ENCODE results near the gene SCAMP1. TPM values are rescaled to one million over a fixed set of nuclear protein-coding genes. Genes with fewer than 3 reads are reported as not detected.

The SCAMP1 gene
- total and polyA plus RNA-seq, 2 of the 13 experiments (the other 11 are each of a cell fraction or from before 2014, with no cell fraction given) = 18.2 to 33.7 TPM

DNA sequence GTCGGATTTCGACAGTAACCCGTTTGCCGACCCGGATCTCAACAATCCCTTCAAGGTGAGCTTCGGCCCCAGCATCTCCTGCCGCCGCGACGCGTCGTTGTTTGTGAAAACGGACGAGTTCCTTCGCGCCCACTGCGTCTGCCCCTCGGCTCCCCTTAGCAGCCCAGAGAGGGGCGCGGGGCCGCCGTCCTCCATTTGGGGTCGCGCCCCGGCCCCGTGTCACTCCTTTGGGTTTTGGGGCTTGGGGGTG lies 182 bp downstream of the SCAMP1 start (continued):
- TF ChIP-seq, protein P1, sequence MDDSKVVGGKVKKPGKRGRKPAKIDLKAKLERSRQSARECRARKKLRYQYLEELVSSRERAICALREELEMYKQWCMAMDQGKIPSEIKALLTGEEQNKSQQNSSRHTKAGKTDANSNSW (CRISPR knock-in tag; IDR thresholded peaks at IDR 0.05; ENCODE audit: borderline replicate concordance) = no peak
- 0 out of 2 replicates have a peak, but pooled peaks have one; percentile 11 for TF ChIP-seq ERF (CRISPR knock-in tag; IDR thresholded peaks at IDR 0.05)
- TF ChIP-seq, protein P2, sequence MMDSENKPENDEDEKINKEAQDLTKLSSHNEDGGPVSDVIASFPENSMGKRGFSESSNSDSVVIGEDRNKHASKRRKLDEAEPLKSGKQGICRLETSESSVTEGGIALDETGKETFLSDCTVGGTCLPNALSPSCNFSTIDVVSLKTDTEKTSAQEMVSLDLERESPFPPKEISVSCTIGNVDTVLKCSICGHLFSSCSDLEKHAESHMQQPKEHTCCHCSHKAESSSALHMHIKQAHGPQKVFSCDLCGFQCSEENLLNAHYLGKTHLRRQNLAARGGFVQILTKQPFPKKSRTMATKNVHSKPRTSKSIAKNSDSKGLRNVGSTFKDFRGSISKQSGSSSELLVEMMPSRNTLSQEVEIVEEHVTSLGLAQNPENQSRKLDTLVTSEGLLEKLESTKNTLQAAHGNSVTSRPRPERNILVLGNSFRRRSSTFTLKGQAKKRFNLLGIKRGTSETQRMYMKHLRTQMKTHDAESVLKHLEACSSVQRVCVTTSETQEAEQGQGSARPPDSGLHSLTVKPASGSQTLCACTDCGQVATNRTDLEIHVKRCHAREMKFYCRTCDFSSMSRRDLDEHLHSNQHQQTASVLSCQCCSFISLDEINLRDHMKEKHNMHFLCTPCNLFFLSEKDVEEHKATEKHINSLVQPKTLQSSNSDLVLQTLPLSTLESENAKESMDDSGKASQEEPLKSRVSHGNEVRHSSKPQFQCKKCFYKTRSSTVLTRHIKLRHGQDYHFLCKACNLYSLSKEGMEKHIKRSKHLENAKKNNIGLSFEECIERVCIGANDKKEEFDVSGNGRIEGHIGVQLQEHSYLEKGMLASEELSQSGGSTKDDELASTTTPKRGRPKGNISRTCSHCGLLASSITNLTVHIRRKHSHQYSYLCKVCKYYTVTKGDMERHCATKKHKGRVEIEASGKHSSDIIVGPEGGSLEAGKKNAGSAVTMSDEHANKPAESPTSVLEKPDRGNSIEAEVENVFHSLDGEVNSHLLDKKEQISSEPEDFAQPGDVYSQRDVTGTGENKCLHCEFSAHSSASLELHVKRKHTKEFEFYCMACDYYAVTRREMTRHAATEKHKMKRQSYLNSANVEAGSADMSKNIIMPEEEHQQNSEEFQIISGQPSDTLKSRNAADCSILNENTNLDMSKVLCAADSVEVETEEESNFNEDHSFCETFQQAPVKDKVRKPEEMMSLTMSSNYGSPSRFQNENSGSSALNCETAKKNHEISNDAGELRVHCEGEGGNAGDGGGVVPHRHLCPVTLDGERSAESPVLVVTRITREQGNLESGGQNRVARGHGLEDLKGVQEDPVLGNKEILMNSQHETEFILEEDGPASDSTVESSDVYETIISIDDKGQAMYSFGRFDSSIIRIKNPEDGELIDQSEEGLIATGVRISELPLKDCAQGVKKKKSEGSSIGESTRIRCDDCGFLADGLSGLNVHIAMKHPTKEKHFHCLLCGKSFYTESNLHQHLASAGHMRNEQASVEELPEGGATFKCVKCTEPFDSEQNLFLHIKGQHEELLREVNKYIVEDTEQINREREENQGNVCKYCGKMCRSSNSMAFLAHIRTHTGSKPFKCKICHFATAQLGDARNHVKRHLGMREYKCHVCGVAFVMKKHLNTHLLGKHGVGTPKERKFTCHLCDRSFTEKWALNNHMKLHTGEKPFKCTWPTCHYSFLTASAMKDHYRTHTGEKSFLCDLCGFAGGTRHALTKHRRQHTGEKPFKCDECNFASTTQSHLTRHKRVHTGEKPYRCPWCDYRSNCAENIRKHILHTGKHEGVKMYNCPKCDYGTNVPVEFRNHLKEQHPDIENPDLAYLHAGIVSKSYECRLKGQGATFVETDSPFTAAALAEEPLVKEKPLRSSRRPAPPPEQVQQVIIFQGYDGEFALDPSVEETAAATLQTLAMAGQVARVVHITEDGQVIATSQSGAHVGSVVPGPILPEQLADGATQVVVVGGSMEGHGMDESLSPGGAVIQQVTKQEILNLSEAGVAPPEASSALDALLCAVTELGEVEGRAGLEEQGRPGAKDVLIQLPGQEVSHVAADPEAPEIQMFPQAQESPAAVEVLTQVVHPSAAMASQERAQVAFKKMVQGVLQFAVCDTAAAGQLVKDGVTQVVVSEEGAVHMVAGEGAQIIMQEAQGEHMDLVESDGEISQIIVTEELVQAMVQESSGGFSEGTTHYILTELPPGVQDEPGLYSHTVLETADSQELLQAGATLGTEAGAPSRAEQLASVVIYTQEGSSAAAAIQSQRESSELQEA (CRISPR knock-in tag; IDR thresholded peaks at IDR 0.05; ENCODE audit: not compliant biosample characterization) = peak; percentile 22
- TF ChIP-seq ZBTB7A (CRISPR knock-in tag; IDR thresholded peaks at IDR 0.05) = peak; percentile 38; the same call in 1 of the 2 replicates
- TF ChIP-seq HNRNPK (IDR thresholded peaks at IDR 0.05; ENCODE audit: low read depth, low read length, poor library complexity, severe bottlenecking) = no peak
- TF ChIP-seq ZNF567 (CRISPR knock-in tag; IDR thresholded peaks at IDR 0.05; ENCODE audit: borderline replicate concordance) = no peak
- TF ChIP-seq MED8 (CRISPR knock-in tag; IDR thresholded peaks at IDR 0.05; ENCODE audit: insufficient replicate concordance) = peak; percentile 38
- TF ChIP-seq, protein P3, sequence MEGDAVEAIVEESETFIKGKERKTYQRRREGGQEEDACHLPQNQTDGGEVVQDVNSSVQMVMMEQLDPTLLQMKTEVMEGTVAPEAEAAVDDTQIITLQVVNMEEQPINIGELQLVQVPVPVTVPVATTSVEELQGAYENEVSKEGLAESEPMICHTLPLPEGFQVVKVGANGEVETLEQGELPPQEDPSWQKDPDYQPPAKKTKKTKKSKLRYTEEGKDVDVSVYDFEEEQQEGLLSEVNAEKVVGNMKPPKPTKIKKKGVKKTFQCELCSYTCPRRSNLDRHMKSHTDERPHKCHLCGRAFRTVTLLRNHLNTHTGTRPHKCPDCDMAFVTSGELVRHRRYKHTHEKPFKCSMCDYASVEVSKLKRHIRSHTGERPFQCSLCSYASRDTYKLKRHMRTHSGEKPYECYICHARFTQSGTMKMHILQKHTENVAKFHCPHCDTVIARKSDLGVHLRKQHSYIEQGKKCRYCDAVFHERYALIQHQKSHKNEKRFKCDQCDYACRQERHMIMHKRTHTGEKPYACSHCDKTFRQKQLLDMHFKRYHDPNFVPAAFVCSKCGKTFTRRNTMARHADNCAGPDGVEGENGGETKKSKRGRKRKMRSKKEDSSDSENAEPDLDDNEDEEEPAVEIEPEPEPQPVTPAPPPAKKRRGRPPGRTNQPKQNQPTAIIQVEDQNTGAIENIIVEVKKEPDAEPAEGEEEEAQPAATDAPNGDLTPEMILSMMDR (CRISPR knock-in tag; IDR thresholded peaks at IDR 0.05) = no peak
- peak; percentile 6; the same call in 1 of the 2 replicates for TF ChIP-seq YEATS4 (CRISPR knock-in tag; IDR thresholded peaks at IDR 0.05; ENCODE audit: borderline replicate concordance)
- TF ChIP-seq, protein P4, sequence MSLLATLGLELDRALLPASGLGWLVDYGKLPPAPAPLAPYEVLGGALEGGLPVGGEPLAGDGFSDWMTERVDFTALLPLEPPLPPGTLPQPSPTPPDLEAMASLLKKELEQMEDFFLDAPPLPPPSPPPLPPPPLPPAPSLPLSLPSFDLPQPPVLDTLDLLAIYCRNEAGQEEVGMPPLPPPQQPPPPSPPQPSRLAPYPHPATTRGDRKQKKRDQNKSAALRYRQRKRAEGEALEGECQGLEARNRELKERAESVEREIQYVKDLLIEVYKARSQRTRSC (CRISPR knock-in tag; IDR thresholded peaks at IDR 0.05; ENCODE audit: low read depth) = no peak
- TF ChIP-seq RFXANK (CRISPR knock-in tag; IDR thresholded peaks at IDR 0.05) = no peak
- TF ChIP-seq, protein P5, sequence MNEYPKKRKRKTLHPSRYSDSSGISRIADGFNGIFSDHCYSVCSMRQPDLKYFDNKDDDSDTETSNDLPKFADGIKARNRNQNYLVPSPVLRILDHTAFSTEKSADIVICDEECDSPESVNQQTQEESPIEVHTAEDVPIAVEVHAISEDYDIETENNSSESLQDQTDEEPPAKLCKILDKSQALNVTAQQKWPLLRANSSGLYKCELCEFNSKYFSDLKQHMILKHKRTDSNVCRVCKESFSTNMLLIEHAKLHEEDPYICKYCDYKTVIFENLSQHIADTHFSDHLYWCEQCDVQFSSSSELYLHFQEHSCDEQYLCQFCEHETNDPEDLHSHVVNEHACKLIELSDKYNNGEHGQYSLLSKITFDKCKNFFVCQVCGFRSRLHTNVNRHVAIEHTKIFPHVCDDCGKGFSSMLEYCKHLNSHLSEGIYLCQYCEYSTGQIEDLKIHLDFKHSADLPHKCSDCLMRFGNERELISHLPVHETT (CRISPR knock-in tag; conservative IDR thresholded peaks at IDR 0.05) = 0 out of 2 replicates have a peak, but pooled peaks have one; percentile 6
- TF ChIP-seq, protein P6, sequence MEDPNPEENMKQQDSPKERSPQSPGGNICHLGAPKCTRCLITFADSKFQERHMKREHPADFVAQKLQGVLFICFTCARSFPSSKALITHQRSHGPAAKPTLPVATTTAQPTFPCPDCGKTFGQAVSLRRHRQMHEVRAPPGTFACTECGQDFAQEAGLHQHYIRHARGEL (CRISPR knock-in tag; IDR thresholded peaks at IDR 0.05) = 0 out of 2 replicates have a peak, but pooled peaks have one; percentile 56
- 0 out of 2 replicates have a peak, but pooled peaks have one; percentile 51 for TF ChIP-seq ZMAT3 (CRISPR knock-in tag; conservative IDR thresholded peaks at IDR 0.05)
- peak; percentile 6; the same call in 1 of the 2 replicates for TF ChIP-seq TGIF2 (CRISPR knock-in tag; IDR thresholded peaks at IDR 0.05)
- TF ChIP-seq FOXM1 (CRISPR knock-in tag; IDR thresholded peaks at IDR 0.05) = peak; percentile 29; the same call in 1 of the 2 replicates

All from HepG2 (cell line).